Prostate gland (tissue), 2 donors: ENCODE results near the gene RAB14.

ENCODE experiments used
- POLR2AphosphoS5 ChIP-seq: sonication (generic); formaldehyde crosslinking; IDR thresholded peaks from one replicate; pipeline ENCODE4 v1.6.1; 2017; ENCODE audit warnings: antibody characterized with exemption
- TF ChIP-seq, protein P1 (sequence below), 4 experiments: fragments of 200-600 bp in 2 of 4; fragments of 450-650 bp in 2 of 4; sonication (generic) in 2 of 4; IDR thresholded peaks; 1 replicate in 3 of 4; 2 replicates in 1 of 4; pipeline ENCODE4 v1.5.1; 2016 to 2019; ENCODE audit warnings: antibody characterized with exemption in 4 of 4, mild to moderate bottlenecking in 2 of 4, moderate library complexity in 2 of 4

DNA sequence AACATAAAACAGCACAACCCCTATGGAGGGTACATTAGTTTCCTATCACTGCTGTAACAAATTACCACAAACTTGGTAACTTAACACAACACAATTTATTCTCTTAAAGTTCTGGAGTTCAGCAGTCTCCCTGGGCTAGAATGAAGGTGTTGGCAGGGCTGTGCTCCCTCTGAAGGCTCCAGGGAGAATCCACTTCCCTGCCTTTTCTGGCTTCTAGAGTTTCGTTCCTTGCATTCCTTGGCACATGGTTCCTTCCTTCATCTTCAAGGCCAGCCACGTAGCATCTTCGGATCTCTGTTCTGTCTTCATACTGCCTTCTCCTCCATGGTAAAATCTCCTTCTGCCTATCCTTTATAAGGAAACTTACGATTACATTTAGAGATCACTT, 41.3 kb upstream of the RAB14 start:
- TF ChIP-seq, protein P1, sequence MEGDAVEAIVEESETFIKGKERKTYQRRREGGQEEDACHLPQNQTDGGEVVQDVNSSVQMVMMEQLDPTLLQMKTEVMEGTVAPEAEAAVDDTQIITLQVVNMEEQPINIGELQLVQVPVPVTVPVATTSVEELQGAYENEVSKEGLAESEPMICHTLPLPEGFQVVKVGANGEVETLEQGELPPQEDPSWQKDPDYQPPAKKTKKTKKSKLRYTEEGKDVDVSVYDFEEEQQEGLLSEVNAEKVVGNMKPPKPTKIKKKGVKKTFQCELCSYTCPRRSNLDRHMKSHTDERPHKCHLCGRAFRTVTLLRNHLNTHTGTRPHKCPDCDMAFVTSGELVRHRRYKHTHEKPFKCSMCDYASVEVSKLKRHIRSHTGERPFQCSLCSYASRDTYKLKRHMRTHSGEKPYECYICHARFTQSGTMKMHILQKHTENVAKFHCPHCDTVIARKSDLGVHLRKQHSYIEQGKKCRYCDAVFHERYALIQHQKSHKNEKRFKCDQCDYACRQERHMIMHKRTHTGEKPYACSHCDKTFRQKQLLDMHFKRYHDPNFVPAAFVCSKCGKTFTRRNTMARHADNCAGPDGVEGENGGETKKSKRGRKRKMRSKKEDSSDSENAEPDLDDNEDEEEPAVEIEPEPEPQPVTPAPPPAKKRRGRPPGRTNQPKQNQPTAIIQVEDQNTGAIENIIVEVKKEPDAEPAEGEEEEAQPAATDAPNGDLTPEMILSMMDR (IDR thresholded peaks at IDR 0.05), result no peak
- no peak for TF ChIP-seq POLR2AphosphoS5
